HG03342 (cell line): ENCODE data around the gene CBX2.

Experiments used
- ATAC-seq: cut with Tn5 transposase; IDR thresholded peaks from one replicate; pipeline ENCODE4 v1.9.1; 2021; ENCODE audit warnings: mild to moderate bottlenecking, moderate library complexity; ENCODE audit not compliant: unreplicated experiment

The CBX2 gene

DNA sequence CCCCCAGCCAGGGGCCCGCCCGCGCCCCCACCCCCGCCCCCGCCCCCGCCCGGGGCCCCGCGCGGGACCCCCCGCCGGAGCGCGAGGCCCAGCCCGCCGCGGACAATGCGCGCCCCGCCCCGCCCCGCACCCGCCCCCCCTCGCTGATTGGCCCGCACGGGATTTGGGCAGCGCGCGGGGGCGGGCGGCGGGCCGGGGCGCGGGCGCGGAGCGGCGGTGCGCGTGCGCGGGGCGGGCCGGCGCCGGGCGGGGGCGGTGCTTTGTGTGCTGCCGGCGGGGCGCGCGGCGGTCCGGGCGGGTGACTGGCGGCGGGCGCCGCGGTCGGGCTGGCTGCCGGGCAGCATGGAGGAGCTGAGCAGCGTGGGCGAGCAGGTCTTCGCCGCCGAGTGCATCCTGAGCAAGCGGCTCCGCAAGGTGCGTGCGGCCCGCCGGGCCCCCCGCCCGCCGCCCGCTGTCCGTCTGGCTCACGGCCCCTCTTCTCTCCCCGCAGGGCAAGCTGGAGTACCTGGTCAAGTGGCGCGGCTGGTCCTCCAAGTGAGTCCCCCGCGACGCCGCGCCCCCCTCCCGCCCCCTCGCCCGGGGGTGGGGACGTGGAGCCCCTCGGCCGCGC lies at the start of gene CBX2:
CBX2 (plus strand) TSS at position 255 of the 610 bp plus-strand sequence; CDS start at position 343, 88 bp downstream.
- ATAC-seq: peak; percentile 59

GRCh38 chr17:79728169-79728907 lies 49.6 kb upstream of the CBX2 start:
- ATAC-seq: peak; percentile 70

GRCh38 chr17:79728908-79729471 lies 49.0 kb upstream of the CBX2 start:
- no peak for ATAC-seq

DNA sequence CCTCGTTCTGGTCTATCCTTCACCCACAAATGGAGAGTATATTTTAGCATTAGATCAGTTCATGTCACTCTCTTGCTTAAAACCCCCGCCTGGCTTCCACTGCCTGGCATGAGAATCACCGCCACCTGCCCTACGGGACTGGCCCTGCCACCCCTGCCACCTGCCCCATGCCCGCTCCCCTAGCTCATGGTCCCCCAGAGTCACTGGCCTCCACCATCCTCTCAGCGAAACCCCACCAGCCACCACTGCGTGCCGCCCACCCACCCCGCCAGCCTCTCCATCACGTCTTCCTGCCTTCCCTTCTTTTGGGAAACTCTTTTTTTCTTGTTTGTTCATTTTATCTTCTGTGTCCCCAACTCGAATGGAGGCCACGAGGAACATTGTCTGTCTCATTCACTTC lies 48.2 kb upstream of the CBX2 start:
- no peak for ATAC-seq

DNA sequence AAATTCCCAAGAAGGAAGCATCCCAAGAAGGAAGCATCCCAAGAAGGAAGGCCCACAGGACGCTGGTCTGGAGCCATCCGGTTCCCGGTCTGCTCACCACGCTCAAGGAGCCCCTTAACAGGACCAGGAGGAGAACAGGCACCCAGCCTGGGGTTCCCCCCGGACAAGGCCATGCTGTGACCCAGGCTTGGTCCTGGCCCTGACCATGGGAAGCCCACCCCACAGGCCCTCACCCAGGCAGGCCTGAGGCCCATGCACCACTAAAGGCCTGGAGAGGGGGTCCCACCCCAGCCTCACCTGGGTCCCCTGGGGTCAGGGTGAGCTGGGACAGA lies 47.5 kb upstream of the CBX2 start:
- no peak for ATAC-seq

- ATAC-seq: no peak
Observed at GRCh38 chr17:79730769-79731483, 47.0 kb upstream of the CBX2 start, which contains the start of gene ENPP7. ENPP7 (plus strand) TSS chr17:79730943; CDS start chr17:79731140, 197 bp downstream.

- ATAC-seq: no peak
Observed at GRCh38 chr17:79732254-79732653, 45.7 kb upstream of the CBX2 start.

DNA sequence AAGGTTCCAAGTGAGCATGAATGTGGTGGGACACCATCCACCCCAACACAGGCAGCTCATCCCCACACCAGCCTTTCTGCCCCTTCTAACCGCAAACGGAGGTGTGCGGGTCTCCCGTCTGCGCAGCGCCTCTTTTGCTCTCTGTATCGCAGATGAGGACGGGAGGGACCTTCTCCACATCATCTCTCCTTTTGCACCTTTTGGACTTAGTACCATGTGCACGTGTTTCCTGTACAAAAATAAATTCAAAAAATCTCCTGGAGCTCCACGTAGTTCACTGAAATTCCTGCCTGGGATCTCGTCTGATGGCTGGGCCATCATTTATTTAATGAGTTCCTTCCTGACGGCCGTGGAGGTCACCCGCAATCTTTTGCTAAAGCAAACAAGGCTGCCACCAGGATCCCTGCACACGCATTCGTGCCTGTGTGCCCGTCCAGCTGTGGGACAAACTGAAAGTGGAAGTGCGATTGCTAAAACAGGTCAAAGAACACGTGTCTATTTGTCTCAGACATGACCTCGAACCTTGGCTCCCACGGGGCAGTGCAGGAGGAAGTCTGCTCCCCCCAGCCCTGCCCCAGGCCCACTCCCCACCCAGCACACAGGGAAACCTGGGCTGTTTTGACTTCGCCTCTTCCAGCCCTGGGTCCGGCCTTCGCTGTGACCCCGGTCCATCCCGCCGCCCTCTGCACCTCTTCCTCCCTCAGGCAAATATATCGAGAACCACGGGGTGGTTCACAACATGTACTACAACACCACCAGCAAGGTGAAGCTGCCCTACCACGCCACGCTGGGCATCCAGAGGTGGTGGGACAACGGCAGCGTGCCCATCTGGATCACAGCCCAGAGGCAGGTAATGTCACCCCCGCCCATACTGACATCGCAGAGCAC lies 44.9 kb upstream of the CBX2 start:
- ATAC-seq: no peak

- ATAC-seq: no peak
Observed at GRCh38 chr17:79733692-79734070, 44.3 kb upstream of the CBX2 start.

GRCh38 chr17:79735096-79735495 lies 42.9 kb upstream of the CBX2 start:
- ATAC-seq: no peak

- ATAC-seq: no peak
Observed at GRCh38 chr17:79737046-79737921, 40.7 kb upstream of the CBX2 start.

DNA sequence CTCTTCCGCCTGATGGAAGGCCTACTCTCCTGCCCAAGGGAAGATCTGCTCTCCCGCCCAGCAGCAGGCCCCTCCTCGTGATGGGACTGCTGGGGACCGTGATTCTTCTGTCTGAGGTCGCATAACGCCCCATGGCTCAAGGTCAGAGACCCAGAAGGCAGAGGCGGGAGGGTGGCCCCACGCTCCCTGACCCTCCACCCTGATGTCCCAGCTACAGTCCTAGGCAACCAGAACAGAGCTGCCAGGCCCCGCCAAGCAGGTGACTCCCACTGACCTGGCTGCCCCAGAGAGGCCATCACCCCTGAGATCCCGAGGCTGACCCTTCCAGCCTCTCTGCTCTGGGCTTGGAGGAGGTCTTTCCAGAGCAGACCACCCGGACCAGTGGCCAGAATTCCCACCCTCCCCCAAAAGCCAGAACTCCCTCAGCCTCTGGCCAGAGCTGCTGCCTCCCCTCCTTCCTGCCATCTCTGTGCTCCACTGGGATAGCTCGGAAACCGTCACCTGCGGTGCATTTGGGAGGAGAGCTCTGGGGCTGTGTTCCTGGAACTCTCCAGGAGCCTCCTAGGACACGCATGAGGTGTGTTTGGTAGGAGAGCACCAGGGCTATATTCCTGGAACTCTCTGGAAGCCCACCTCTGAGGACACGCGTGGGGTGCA lies 39.9 kb upstream of the CBX2 start:
- ATAC-seq: no peak

- ATAC-seq: no peak
Observed at GRCh38 chr17:79738643-79739042, 39.3 kb upstream of the CBX2 start.

DNA sequence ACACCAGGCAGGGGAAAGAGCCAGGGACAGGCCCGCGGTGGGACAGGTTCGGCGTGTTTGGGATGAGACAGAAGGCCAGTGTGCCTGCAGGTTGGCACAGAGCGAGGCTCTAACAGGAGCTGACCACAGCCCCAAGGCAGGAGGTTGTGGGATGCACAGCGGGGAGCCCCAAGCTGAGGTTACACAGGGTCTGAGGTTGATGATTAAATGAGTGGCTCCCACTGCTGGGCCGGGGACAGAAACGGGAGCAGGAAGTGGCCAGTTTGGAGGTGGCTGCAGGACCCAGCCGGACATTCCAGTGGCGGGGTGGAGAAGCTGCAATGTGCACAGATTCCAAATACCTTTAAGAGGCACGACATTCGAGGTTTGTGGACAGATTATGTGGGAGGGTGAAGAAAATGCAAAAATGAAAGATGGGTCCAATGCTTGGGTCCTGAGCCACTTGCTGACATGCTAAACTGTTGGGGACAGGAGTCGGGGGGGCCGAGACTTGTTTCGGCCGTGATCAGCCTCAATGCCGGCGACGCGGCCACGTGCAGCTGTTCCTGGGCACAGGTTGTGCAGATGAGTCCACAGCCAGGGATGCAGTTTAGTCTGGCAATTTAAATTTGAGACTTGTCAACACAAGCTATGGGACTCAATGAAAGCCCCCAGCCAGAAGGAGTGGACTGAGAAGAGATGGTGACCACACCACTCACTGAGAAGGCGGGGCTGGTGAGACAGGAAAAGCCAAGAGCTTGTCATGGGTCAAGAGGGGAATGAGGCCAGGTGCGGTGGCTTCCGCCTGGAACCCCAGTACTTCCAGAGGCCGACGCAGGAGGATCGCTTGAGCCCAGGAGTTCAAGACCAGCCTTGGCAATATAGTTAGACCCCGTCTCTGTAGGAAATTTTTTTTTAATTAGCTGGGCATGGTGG lies 38.5 kb upstream of the CBX2 start:
- ATAC-seq: no peak

- no peak for ATAC-seq
Observed at GRCh38 chr17:79740413-79740812, 37.5 kb upstream of the CBX2 start.

DNA sequence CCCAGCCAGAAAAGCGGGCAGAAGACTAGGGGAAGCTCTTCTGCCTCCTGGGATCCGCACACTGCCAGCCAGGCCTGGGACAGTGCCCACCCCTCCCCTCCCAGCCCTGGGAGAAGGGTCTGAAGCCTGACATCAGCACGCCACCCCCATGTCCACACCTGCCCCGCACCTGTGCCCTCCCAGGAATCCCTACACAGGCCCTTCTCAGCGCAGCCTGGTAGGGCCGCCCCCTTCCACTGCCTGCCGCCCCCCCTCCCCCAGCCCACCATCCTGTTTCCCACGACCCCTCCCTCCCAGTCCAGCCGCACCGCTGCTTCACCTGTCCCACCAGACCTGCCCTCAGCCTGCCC lies 36.6 kb upstream of the CBX2 start:
- no peak for ATAC-seq

DNA sequence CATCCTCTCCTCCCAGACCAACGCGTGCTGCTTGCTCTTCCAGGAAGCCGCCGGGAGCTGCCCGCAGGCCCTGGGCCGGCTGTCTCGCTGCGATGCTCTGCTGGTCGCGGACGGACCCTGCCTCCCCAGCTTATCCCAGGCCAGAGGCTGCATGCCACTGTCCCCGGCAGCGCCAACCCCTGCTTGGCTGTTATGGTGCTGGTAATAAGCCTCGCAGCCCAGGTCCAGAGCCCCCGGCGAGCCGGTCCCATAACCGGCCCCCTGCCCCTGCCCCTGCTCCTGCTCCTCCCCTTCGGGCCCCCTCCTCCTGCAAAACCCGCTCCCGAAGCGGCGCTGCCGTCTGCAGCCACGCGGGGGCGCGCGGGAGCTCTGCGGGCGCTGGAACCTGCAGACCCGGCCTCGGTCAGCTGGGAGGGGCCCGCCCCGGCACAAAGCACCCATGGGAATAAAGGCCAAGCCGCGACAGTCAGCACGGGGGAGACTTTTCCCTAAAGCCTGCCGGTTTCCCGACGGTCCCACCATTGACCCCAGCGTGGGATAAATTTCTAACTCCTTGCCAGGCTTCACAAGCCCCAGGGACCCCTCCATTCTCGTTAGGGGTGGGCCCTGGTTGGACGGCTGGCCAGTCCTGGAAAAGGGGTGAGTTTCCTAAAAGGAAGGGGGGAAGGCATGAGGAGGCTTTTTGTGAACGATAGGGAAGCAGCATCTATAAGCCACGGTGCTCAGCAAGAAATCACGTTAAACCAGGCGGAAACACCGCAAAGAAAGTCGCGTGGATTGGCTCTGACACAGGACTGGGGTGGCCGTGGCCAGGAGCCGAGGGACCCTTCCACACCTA lies 36.0 kb upstream of the CBX2 start:
- ATAC-seq: no peak

- ATAC-seq: no peak
Observed at GRCh38 chr17:79742589-79742918, 35.4 kb upstream of the CBX2 start.
